Epithelial cell of proximal tubule (primary cell): ENCODE measurements around the gene ITGB3BP. TPM values are rescaled to one million over a fixed set of nuclear protein-coding genes. Genes with fewer than 3 reads are reported as not detected.

Experiments
- DNase-seq: peaks from one replicate; pipeline ENCODE4 v3.0.0-alpha.2; 2011; ENCODE audit warnings: low read depth
- H3K4me3 ChIP-seq: 2 replicates; pipeline ENCODE4 v1.5.1; 2011; ENCODE audit warnings: low read depth, mild to moderate bottlenecking, low read length
- total RNA-seq: library from RNA; depleted of rRNA; stranded (reverse); fragments of >200 nt; gene quantifications from 2 replicates; pipeline ENCODE4 v1.2.3, GENCODE V29; 2015
- TF ChIP-seq, protein P1 (sequence below): conservative IDR thresholded peaks from 2 replicates; pipeline ENCODE4 v1.5.1; 2012; ENCODE audit warnings: low read depth, mild to moderate bottlenecking, low read length

ITGB3BP gene
- total RNA-seq, 1 donor from 2014 or later = 30.4 TPM

DNA sequence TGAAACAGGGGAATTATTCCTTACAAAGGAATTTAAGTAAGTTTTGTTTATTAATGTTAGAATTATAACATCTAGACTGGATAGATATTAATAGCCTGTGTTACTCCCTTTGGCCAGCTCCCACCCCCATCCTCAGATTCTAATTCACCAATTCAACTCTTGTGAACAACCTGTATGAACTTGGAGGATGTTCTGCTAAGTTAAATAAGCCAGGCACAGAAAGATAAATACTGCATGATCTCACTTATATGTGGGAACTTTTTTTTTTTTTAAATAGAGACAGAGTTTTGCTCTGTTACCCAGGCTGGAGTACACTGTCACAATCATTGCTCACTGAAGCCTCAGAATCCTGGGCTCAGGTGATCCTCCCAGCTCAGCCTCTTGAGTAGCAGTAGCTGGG is 32.5 kb upstream of the ITGB3BP start:
- no peak for DNase-seq
- no peak overlapping the region for H3K4me3 ChIP-seq
- TF ChIP-seq, protein P1, sequence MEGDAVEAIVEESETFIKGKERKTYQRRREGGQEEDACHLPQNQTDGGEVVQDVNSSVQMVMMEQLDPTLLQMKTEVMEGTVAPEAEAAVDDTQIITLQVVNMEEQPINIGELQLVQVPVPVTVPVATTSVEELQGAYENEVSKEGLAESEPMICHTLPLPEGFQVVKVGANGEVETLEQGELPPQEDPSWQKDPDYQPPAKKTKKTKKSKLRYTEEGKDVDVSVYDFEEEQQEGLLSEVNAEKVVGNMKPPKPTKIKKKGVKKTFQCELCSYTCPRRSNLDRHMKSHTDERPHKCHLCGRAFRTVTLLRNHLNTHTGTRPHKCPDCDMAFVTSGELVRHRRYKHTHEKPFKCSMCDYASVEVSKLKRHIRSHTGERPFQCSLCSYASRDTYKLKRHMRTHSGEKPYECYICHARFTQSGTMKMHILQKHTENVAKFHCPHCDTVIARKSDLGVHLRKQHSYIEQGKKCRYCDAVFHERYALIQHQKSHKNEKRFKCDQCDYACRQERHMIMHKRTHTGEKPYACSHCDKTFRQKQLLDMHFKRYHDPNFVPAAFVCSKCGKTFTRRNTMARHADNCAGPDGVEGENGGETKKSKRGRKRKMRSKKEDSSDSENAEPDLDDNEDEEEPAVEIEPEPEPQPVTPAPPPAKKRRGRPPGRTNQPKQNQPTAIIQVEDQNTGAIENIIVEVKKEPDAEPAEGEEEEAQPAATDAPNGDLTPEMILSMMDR = no peak

DNA sequence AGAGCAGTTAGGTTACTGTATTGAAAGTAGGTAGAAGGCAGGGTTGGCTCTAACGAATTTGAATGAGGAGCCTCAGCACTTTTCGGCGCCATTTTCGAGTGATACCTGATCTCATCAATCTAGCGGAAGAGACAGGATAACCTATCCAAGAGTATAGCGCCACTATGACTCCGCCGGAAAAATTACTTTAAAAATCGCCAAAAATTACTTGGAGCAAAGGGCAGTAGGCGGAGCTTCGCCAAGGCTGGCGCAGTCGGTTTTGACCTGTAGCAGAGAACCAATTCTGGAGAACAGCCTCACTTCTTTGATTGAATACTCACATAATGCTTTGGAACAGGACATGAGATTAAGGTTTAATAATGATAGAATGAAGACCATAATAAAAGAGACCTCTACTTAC is 25.9 kb upstream of the ITGB3BP start:
- TF ChIP-seq, protein P1 = no peak
- no peak overlapping the region for H3K4me3 ChIP-seq
- no peak for DNase-seq

DNA sequence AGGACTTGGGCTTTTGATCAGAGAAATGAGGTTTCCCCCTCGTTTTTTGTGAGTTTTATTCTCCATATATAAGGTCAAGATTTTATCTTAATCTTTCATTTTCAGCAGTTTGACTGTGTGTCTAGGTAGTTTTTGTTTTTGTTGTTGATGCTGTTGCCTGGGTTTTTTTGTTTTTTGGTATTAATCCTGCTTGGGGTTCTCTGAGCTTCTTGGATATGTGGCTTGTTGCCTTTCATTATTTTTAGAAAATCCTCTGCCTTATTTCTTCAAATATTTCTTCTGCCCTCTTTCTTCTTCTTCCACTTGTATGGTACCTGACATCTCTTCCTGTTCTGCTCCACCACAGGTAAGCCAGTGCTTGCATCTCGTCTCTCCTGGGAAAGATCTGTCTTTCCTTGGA is 25.3 kb upstream of the ITGB3BP start:
- TF ChIP-seq, protein P1 = no peak
- DNase-seq = no peak
- H3K4me3 ChIP-seq = no peak overlapping the region

DNA sequence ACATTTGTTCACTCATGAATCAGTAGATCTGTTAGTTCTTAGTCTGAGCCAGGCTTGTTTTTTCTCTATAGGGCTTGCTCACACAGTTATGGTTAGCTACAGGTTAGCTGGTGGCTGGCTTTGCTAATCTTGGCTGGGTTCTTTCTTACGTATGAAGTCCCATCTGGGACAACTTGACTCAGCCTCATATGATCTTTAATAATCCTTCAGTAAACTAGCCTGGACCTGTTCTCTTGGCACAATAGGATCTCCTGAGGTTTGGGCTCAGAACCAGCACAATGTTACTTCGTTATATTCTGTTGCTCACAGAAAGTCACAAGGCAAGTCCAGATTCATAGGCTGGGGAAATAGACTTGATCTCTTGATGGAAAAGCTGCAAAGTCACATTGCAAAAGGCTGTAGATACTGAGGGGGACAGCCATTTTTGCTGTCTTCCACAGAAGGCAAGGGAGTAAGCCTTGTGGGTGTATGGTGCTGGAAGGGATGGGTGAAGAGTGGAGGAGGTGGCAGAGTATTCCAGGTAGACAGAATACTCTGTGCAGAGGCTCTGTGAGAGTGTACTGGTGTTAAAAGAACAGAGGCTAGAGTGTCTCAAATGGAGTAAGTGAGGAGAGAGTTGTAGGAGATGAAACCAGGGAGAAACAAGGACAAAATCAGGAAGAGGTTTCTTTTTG is 24.7 kb upstream of the ITGB3BP start:
- no peak for DNase-seq
- TF ChIP-seq, protein P1 = no peak
- H3K4me3 ChIP-seq = no peak overlapping the region

DNA sequence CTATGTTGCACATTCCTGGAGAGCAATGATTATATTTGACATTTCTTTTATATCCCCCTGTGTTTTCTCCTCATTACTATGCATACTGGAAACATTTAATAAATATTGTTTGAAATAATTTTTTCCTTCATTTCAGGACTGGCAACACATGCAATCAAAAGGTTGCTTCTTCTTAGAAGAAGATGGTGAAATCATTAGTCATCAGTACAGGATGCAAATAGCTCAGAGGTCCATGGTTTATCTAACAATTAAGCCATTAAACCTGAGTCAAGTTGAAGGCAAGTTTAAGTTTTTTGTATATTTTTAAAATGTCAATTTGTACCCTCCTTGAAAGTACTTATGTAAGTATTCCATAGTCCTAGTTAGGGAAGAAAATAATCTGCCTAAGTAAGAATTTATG is 22.8 kb upstream of the ITGB3BP start:
- DNase-seq = no peak
- TF ChIP-seq, protein P1 = no peak
- H3K4me3 ChIP-seq = no peak overlapping the region

DNA sequence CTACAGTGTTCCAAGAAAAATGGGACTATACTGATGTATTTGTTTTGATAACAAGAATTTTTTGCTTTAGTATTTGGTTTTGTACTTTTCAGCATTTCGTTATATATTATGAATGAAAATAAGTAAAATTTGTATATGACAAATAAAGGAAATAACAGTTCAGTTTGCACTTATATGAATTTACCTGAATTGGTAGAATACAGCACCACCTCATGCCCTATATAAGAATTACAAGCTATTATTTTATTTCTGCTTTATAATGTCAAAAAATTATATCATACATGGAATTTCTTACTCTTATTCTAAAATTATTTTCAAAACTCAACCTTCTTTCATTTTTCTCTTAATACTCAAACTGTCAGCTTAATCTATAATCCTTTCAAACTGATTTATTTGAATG is 14.9 kb upstream of the ITGB3BP start:
- TF ChIP-seq, protein P1 = no peak
- DNase-seq = no peak
- no peak overlapping the region for H3K4me3 ChIP-seq

DNA sequence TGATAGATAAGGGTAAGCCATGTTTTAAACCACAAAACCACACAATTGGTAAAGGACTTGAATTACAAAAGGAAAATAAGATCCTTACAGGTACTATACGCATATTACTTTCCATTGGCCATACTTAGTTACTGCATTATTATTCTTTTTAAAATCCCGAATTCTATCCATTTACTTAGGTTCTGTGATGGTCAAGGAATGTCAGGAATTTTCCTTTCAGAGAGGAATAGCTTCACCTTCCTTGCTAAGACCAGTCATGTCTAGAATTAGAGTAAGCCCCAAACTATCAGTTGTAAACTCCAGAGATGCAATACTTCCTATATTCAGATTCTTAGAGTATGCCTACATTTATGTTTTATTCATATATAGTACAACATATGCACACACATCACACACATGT is 14.0 kb upstream of the ITGB3BP start:
- no peak for DNase-seq
- TF ChIP-seq, protein P1 = no peak
- no peak overlapping the region for H3K4me3 ChIP-seq
